ENCODE measurements around the gene CCDC3.

The CCDC3 gene

DNA sequence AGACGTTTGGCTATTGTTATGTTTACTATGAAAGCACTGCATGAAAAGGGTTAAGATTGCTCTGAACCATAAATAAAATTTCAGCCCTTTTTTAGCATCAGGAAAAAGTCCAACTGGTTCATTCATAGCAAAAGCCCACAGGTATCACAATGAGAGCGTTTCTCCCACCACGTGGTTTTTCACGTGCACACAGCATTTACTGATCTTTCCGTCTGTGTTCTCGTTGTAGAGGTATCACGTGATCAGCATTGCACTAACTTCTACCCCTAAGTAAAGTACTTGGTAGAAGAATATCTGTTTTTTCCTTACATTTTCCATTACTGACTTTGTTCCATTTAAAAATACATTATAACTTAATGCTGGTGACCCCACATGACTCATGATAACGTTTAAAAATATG is 17.8 kb upstream of the CCDC3 start:
- TF ChIP-seq, protein P1, sequence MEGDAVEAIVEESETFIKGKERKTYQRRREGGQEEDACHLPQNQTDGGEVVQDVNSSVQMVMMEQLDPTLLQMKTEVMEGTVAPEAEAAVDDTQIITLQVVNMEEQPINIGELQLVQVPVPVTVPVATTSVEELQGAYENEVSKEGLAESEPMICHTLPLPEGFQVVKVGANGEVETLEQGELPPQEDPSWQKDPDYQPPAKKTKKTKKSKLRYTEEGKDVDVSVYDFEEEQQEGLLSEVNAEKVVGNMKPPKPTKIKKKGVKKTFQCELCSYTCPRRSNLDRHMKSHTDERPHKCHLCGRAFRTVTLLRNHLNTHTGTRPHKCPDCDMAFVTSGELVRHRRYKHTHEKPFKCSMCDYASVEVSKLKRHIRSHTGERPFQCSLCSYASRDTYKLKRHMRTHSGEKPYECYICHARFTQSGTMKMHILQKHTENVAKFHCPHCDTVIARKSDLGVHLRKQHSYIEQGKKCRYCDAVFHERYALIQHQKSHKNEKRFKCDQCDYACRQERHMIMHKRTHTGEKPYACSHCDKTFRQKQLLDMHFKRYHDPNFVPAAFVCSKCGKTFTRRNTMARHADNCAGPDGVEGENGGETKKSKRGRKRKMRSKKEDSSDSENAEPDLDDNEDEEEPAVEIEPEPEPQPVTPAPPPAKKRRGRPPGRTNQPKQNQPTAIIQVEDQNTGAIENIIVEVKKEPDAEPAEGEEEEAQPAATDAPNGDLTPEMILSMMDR (IDR thresholded peaks at IDR 0.05; ENCODE audit: low read depth, low read length), result no peak
- H3K4me3 ChIP-seq (ENCODE audit: low read depth, low read length), result no peak overlapping the region

DNA sequence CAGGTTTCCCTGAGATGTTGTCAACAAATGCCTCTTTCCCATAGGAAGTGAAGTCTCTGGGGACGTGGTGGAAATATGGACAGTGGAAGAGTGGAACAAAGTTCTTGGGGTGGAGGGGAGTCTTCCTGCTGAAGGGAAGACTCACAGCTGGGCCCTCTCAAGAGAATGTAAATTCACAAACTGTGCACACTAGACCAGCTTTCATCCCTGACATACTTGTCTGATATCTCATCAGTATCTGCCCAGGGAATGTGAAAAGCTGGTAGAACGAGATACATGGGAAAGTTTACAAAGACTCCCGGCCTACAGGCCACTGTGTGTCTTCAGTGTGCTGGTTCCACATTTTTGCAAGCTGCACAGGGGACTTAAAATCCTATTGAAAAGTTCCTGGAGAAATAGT is 16.7 kb upstream of the CCDC3 start:
- H3K4me3 ChIP-seq (ENCODE audit: low read depth, low read length), result no peak overlapping the region
- TF ChIP-seq, protein P1 (IDR thresholded peaks at IDR 0.05; ENCODE audit: low read depth, low read length), result no peak

DNA sequence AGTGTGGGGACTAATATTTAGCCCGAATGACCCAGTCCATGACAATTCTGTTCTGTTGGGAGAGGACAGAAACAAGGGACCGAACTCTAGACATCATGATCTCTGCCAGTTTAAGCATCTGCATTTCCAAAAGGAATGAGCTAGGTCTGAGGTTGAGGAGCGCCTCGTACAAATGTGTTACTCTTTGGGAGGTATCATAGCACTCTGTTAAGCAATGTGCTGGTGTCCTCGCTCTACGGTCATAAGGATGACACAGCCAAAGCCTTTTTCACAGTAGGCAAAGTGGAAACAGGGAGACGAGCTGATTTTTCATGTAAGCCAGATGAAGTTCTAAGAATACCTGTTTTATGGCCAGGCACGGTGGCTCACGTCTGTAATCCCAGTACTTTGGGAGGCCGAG is 15.4 kb upstream of the CCDC3 start:
- H3K4me3 ChIP-seq (ENCODE audit: low read depth, low read length), result no peak overlapping the region
- TF ChIP-seq, protein P1 (IDR thresholded peaks at IDR 0.05; ENCODE audit: low read depth, low read length), result no peak

DNA sequence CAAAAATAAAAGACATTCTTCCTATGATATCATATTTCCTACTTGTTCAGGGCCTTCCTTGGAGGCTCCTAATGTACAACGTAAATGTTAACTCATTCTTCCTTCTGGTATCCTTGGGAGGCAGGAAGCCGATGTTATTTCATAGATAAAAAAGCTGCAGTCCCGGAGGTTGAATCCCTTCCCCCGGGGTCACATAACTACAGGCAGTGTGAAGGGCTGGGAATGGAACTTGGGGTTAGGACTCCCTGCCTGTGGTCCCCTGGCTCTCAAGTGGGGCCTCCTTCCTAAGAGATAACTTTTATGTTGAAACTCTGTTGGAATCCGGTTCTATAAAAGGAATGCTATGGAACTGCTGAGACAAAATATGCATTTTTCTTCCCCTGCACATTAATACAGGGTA is 14.9 kb upstream of the CCDC3 start:
- TF ChIP-seq, protein P1 (IDR thresholded peaks at IDR 0.05; ENCODE audit: low read depth, low read length), result no peak
- H3K4me3 ChIP-seq (ENCODE audit: low read depth, low read length), result no peak overlapping the region

DNA sequence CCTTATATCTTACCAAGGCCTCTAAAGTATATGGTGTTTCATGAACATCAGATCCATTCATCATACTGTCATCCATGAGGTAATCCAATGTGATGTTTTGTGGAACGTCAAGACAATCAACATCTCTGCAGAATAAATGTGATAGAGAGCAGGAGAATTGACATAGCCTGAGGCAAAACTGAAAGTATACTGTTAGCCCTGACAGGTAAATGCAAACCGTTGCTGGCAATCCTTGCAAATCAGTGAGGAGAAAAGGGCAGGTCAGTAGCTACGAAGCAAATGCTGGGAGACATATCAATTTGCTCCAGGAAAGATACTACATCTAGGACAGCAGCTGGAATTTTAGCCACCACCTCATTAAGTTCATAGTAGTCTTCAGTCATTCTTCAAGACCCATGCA is 4.5 kb upstream of the CCDC3 start:
- H3K4me3 ChIP-seq (ENCODE audit: low read depth, low read length), result no peak overlapping the region
- TF ChIP-seq, protein P1 (IDR thresholded peaks at IDR 0.05; ENCODE audit: low read depth, low read length), result no peak

DNA sequence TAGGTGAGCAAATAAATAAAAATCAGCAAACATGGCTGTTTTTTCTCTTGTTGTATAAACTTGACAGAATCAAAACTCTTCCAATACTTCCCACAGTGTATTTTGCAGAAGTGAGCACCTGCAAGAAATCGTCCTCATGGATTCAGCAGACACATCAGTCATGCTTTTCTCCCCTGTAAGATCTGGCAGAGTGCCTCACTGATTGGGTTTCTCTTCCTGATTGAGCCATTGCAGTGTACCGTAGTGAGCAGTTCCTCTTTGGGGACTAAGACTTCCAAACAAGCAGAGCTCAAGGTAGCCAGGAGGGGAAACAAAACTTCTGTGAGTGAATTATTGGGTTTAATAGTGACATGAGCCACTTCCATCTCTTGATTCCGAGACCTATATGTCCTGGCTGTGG is 2.2 kb upstream of the CCDC3 start:
- TF ChIP-seq, protein P1 (IDR thresholded peaks at IDR 0.05; ENCODE audit: low read depth, low read length), result no peak
- H3K4me3 ChIP-seq (ENCODE audit: low read depth, low read length), result no peak overlapping the region

DNA sequence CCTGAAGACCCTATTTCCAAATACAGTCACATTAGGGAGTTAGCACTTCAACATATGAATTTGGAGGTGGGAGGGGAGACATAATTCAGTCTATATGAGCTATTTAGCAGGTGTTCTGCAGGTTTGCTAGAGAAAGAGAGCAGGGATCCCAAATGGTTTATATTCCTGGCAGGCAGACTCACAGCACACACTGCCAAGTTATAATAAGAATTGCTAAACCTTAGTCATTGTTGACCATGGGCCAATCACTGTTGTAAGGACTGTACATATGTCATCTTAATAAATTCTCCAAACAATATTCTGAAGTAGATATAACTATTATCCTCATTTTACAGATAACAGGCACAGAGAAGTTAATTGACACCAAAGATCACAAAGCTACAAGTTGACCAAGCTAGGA is 1.5 kb upstream of the CCDC3 start:
- no peak overlapping the region for H3K4me3 ChIP-seq (ENCODE audit: low read depth, low read length)
- TF ChIP-seq, protein P1 (IDR thresholded peaks at IDR 0.05; ENCODE audit: low read depth, low read length), result no peak
